Lung (tissue), 12 donors: ENCODE measurements around the gene PVR. TPM values are rescaled to one million over a fixed set of nuclear protein-coding genes. Genes with fewer than 3 reads are reported as not detected.

ENCODE experiments used
- ATAC-seq: fragments of 200-7000 bp; cut with Tn5 transposase; one replicate; pipeline ENCODE4 v1.9.1; 2020; ENCODE audit warnings: moderate number of reproducible peaks; ENCODE audit not compliant: insufficient read depth, low FRiP score
- DNase-seq, 3 donors: peaks; one replicate each; pipeline ENCODE4 v3.0.0-alpha.2; 2013 to 2017
- H3K27ac ChIP-seq, 2 donors: one replicate each; pipeline ENCODE4 v1.5.1; 2013; ENCODE audit warnings: mild to moderate bottlenecking in 2 of 2, moderate library complexity in 2 of 2, control low read depth in 1 of 2, inconsistent platforms in 1 of 2, low read depth in 1 of 2, low read length in 1 of 2
- H3K27me3 ChIP-seq, 3 donors: one replicate each; pipeline ENCODE4 v1.5.1; 2013; ENCODE audit warnings: low read length in 2 of 3; ENCODE audit not compliant: control insufficient read depth in 3 of 3, insufficient read depth in 3 of 3
- H3K36me3 ChIP-seq, 4 donors: one replicate each; pipeline ENCODE4 v1.5.1; 2013; ENCODE audit warnings: low read length in 4 of 4, mild to moderate bottlenecking in 1 of 4, moderate library complexity in 1 of 4; ENCODE audit not compliant: control insufficient read depth in 4 of 4, insufficient read depth in 4 of 4
- H3K4me1 ChIP-seq, 5 donors: one replicate each; pipeline ENCODE4 v1.5.1; 2013; ENCODE audit warnings: low read length in 5 of 5, mild to moderate bottlenecking in 2 of 5, moderate library complexity in 1 of 5; ENCODE audit not compliant: control insufficient read depth in 5 of 5, insufficient read depth in 5 of 5
- H3K4me3 ChIP-seq: one replicate; pipeline ENCODE4 v1.5.1; 2013; ENCODE audit warnings: mild to moderate bottlenecking, control low read depth, moderate library complexity
- H3K9ac ChIP-seq, 2 donors: one replicate each; pipeline ENCODE4 v1.5.1; 2013; ENCODE audit warnings: low read length in 2 of 2, control low read depth in 1 of 2; ENCODE audit not compliant: insufficient read depth in 1 of 2
- H3K9me3 ChIP-seq, 4 donors: one replicate each; pipeline ENCODE4 v1.5.1; 2013; ENCODE audit warnings: low read length in 3 of 4, mild to moderate bottlenecking in 1 of 4, moderate library complexity in 1 of 4; ENCODE audit not compliant: control insufficient read depth in 4 of 4, insufficient read depth in 3 of 4
- WGBS, 2 donors: extraction: QIAGEN DNeasy Blood & Tissue Kit; methylation state at CpG; one replicate each; pipeline ENCODE4 v1.1.7; 2013; 5-methylcytosine and 5-hydroxymethylcytosine counted together
- polyA plus RNA-seq, 2 donors: library from polyadenylated mRNA; stranded (reverse); fragments of 200-250 nt; gene quantifications; one replicate each; pipeline ENCODE4 v1.2.1, GENCODE V29; 2013
- total RNA-seq, 2 donors: library from RNA; depleted of rRNA in 1 of 2; stranded (reverse); fragments of >200 nt in 1 of 2; gene quantifications; one replicate each; pipeline ENCODE4 v1.2.1, GENCODE V29; 2014 to 2021
- TF ChIP-seq, protein P1 (sequence below): IDR thresholded peaks from 2 replicates; pipeline ENCODE4 v1.5.1; 2012; ENCODE audit warnings: mild to moderate bottlenecking; ENCODE audit errors: control extremely low read depth, extremely low read depth
- donor health status: control.
- donor health status: control.
- donor health status: Bipolar disorder and iron deficiency.
- donor health status: healthy.
- donor health status: DM: yes; HTN: yes; CAD: no.

Gene PVR
- total and polyA plus RNA-seq, 4 donors: 26.4 to 51.6 (median 36.5) TPM

DNA sequence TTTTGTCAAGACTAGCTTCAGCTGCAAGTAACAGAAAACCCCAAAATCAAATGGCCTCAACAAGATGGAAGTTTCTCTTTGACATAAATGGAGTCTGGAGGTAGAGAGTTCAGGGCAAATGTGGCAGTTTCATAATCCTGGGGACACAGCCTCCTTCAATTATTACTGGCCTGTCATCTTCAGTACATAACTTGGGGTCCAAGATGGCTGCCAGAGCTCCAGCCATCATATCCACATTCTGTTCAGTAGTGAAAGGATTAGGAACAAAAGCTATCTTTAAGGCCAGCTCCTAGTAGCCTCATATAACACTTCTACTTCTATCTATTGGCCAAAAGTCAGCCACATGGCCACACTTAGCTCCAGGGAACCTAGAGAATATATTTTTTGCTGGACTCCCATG lies 45.4 kb upstream of the PVR start:
- DNase-seq: no peak
- Histone ChIP-seq H3K27me3 (no peaks in the 10 kb centered on the region), H3K9ac (no peak overlapping the region), H3K4me3 (no peak overlapping the region), H3K4me1 (peaks cover 0 to 8% (median 4%) of the 10 kb centered on the region in 5 donors), H3K9me3 (peaks cover 0 to 4% (median 2%) of the 10 kb centered on the region in 4 donors), H3K36me3 (no peaks in the 10 kb centered on the region), H3K27ac (no peak overlapping the region)
- TF ChIP-seq, protein P1, sequence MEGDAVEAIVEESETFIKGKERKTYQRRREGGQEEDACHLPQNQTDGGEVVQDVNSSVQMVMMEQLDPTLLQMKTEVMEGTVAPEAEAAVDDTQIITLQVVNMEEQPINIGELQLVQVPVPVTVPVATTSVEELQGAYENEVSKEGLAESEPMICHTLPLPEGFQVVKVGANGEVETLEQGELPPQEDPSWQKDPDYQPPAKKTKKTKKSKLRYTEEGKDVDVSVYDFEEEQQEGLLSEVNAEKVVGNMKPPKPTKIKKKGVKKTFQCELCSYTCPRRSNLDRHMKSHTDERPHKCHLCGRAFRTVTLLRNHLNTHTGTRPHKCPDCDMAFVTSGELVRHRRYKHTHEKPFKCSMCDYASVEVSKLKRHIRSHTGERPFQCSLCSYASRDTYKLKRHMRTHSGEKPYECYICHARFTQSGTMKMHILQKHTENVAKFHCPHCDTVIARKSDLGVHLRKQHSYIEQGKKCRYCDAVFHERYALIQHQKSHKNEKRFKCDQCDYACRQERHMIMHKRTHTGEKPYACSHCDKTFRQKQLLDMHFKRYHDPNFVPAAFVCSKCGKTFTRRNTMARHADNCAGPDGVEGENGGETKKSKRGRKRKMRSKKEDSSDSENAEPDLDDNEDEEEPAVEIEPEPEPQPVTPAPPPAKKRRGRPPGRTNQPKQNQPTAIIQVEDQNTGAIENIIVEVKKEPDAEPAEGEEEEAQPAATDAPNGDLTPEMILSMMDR: no peak
- no peak for ATAC-seq

DNA sequence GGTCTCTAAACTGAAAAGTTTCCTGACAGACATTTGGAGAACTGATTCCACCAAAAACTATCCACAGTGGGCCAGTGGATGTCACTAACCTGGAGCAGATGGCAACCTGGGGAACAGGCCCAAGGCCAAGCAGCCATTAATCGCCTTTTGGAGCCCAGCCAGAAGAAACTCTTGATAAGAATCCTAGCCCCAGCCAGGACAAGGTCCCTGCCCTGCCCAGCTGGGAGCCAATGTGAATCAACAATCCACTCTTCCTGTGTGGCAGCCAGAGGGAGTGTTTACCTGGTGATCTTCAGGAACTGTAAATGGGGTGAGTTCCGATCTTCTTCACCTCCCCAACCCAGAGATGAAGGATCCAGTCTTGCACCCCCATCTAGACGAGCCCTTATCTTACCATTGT lies 44.8 kb upstream of the PVR start:
- ATAC-seq (no peak), DNase-seq (no peak)
- 52 to 88% methylated on average over 3 of the region's 3 CpGs for whole genome bisulfite sequencing, 2 donors
- no peak overlapping the region for H3K4me3 ChIP-seq
- no peak overlapping the region for H3K9ac ChIP-seq
- TF ChIP-seq, protein P1: no peak
- H3K9me3 ChIP-seq: peaks cover 0 to 4% (median 2%) of the 10 kb centered on the region in 4 donors
- peaks cover 0 to 11% (median under 1%) of the 10 kb centered on the region in 5 donors for H3K4me1 ChIP-seq
- H3K27ac ChIP-seq: no peak overlapping the region
- no peaks in the 10 kb centered on the region for H3K27me3 ChIP-seq
- H3K36me3 ChIP-seq: no peaks in the 10 kb centered on the region

DNA sequence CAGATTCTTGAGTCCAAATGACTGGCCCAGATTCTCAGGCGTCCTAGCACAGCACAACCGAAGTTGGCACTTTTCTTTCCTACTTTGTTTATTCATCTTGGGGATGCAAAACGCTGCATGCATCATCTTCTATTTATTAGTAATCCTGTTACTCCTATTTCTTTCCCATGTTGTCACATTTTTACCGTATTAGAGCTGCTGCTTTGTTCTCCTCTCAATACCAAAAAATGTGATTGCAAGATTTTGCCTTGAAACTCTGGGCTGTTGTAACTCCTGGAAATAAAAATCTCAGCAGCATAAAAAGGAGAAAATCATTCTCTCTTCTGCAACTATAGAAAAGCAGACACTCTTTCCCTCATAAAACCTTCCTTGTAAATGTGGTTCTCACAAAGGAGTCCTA lies 43.2 kb upstream of the PVR start:
- Histone ChIP-seq H3K27ac (no peak overlapping the region), H3K9ac (no peak overlapping the region), H3K9me3 (peaks cover 0 to 4% (median 2%) of the 10 kb centered on the region in 4 donors), H3K4me1 (peaks cover 0 to 12% (median 0%) of the 10 kb centered on the region in 5 donors), H3K36me3 (no peaks in the 10 kb centered on the region), H3K27me3 (no peaks in the 10 kb centered on the region), H3K4me3 (no peak overlapping the region)
- 76 to 89% methylated on average over 4 of the region's 4 CpGs for WGBS, 2 donors
- DNase-seq (no peak), ATAC-seq (no peak)
- TF ChIP-seq, protein P1: no peak

DNA sequence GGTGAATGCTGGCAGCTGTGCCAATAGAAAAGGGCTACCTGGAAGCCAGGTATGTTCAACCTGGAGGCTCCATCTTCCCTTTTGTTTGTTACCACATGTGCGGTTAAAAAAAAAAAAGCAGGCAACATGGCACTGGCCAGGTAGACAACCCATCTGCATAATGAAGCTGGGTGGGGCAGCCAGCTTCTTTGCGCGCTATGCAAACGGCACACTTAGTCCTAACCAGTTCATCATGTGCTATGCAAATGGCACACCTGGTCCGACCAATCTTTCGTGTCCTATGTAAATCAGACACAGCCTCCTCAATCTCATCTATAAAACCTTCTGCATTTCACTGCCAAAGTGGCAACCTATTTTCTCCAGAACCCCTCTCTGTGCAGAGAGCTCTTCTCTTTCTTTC lies 41.6 kb upstream of the PVR start:
- Histone ChIP-seq H3K4me1 (peaks cover 0 to 12% (median 0%) of the 10 kb centered on the region in 5 donors), H3K36me3 (no peaks in the 10 kb centered on the region), H3K27me3 (no peaks in the 10 kb centered on the region), H3K9ac (no peak overlapping the region), H3K4me3 (no peak overlapping the region), H3K9me3 (peaks cover 0 to 4% (median 2%) of the 10 kb centered on the region in 4 donors), H3K27ac (no peak overlapping the region)
- ATAC-seq (no peak), DNase-seq (no peak)
- WGBS, 2 donors: 75 to 87% methylated on average over 6 of the region's 6 CpGs
- TF ChIP-seq, protein P1: no peak
